ENCODE data around the gene TGM6.

The TGM6 gene

DNA sequence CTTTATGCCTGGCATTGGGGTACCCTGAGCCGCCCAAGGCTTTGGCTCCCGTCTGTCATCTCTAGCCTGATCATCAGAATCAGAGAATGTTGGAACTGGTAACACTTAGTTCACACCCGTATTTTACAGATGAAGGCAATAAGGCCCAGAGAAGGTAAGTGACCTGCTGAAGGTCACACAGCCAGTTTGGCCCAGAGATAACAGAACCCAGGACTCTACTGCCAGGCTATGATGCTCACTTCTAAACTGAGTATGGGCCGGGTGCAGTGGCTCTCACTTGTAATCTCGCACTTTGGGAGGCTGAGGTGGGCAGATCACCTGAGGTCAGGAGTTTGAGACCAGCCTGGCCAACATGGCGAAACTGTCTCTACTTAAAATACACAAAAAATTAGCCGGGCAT, 1.8 kb upstream of the TGM6 start:
- H3K27ac Mint-ChIP-seq, result no peak overlapping the region
- H3K27me3 Mint-ChIP-seq (ENCODE audit: low read depth), result peaks cover 11% of the 10 kb centered on the region
- TF ChIP-seq, protein P1, sequence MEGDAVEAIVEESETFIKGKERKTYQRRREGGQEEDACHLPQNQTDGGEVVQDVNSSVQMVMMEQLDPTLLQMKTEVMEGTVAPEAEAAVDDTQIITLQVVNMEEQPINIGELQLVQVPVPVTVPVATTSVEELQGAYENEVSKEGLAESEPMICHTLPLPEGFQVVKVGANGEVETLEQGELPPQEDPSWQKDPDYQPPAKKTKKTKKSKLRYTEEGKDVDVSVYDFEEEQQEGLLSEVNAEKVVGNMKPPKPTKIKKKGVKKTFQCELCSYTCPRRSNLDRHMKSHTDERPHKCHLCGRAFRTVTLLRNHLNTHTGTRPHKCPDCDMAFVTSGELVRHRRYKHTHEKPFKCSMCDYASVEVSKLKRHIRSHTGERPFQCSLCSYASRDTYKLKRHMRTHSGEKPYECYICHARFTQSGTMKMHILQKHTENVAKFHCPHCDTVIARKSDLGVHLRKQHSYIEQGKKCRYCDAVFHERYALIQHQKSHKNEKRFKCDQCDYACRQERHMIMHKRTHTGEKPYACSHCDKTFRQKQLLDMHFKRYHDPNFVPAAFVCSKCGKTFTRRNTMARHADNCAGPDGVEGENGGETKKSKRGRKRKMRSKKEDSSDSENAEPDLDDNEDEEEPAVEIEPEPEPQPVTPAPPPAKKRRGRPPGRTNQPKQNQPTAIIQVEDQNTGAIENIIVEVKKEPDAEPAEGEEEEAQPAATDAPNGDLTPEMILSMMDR (IDR thresholded peaks at IDR 0.05; ENCODE audit: unreplicated experiment in 3 of 3), result no peak
- H3K4me3 Mint-ChIP-seq, result no peak overlapping the region
- H3K4me1 Mint-ChIP-seq, result no peaks in the 10 kb centered on the region
- H3K9me3 Mint-ChIP-seq, result no peaks in the 10 kb centered on the region
- no peaks in the 10 kb centered on the region for H3K36me3 Mint-ChIP-seq (ENCODE audit: low read depth)

DNA sequence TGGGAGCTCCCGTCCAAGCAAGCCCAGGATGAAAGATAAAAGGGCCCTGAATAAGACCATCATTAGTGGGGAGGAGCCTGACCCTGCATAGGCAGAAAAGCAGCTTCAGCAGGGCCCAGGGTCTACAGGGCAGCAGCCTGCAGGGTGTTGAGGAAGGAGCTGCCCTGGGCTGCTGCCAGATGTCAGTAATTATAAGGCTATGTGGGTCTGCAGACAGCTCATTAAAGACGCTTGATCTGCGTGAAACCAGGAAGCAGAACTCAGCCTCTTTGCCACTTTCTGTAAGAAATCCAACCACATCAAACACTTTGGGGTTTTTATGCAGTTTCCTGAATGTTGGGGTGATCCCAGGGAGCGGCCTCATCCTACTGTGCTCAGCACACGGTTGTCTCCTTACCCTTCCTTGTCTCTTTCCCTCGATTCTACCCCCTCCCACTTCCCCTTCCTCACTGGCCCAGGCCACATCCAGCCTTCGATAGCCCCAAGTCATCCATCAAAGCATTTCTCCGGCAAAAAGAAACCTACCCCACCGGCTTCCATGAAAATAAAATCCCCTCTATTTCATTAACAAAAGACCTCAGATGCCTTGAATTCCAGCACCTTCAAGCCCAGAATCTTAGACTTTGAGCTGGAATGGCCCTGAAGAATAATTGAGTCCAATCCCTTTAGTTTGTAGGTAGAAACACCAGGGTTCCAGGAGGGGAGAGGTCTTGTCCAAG, 1.0 kb upstream of the TGM6 start:
- H3K4me1 Mint-ChIP-seq, result no peaks in the 10 kb centered on the region
- H3K9me3 Mint-ChIP-seq, result no peaks in the 10 kb centered on the region
- no peaks in the 10 kb centered on the region for H3K36me3 Mint-ChIP-seq (ENCODE audit: low read depth)
- no peak overlapping the region for H3K4me3 Mint-ChIP-seq
- TF ChIP-seq, protein P1 (IDR thresholded peaks at IDR 0.05; ENCODE audit: unreplicated experiment in 3 of 3), result no peak
- H3K27ac Mint-ChIP-seq, result no peak overlapping the region
- peaks cover 15% of the 10 kb centered on the region for H3K27me3 Mint-ChIP-seq (ENCODE audit: low read depth)

DNA sequence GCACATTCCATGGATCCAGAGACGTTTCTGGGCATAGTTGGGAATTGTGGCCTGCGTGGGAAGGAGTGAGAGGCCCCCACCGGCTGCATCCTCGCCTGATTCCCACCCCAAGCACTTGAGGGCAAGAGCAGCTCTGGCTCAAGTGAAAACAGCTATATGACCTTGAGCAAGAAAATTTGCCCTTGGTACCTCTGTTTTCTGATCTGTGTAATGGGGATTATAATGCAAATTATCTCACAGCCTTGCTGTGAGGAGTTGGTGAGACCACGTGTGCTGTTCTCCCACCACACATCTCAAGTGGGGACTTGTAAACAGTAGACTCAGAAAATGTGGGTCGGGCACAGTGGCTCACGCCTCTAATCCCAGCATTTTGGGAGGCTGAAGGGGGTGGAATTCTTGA, 602 bp downstream of the TGM6 start:
- H3K4me1 Mint-ChIP-seq, result no peaks in the 10 kb centered on the region
- H3K4me3 Mint-ChIP-seq, result no peak overlapping the region
- no peaks in the 10 kb centered on the region for H3K9me3 Mint-ChIP-seq
- H3K36me3 Mint-ChIP-seq (ENCODE audit: low read depth), result no peaks in the 10 kb centered on the region
- TF ChIP-seq, protein P1 (IDR thresholded peaks at IDR 0.05; ENCODE audit: unreplicated experiment in 3 of 3), result no peak
- peaks cover 20% of the 10 kb centered on the region for H3K27me3 Mint-ChIP-seq (ENCODE audit: low read depth)
- no peak overlapping the region for H3K27ac Mint-ChIP-seq

DNA sequence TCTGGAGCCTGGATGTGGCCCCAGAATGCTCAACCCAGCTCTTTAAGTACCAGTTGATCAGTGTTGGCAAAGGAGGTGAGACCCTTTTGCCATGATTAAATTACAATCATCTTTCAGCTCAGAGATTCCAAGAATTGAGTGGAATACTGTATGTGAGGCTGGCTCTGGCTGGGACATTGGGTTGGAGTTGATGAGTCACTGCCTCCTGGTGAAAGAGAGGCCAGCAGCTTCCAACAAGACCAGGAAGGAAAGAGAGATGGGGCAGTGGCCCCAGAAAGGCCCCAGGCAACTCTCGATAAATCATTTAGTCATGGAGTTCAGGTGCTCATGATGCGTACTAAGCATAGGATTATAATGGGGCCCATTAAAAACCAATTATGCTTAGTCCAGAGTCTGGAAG, 2.1 kb downstream of the TGM6 start:
- Mint-ChIP-seq H3K36me3 (ENCODE audit: low read depth) (no peaks in the 10 kb centered on the region), H3K4me3 (no peak overlapping the region), H3K9me3 (peaks cover under 1% of the 10 kb centered on the region), H3K27ac (no peak overlapping the region), H3K27me3 (ENCODE audit: low read depth) (peaks cover 16% of the 10 kb centered on the region), H3K4me1 (no peaks in the 10 kb centered on the region)
- TF ChIP-seq, protein P1 (IDR thresholded peaks at IDR 0.05; ENCODE audit: unreplicated experiment in 3 of 3), result no peak

DNA sequence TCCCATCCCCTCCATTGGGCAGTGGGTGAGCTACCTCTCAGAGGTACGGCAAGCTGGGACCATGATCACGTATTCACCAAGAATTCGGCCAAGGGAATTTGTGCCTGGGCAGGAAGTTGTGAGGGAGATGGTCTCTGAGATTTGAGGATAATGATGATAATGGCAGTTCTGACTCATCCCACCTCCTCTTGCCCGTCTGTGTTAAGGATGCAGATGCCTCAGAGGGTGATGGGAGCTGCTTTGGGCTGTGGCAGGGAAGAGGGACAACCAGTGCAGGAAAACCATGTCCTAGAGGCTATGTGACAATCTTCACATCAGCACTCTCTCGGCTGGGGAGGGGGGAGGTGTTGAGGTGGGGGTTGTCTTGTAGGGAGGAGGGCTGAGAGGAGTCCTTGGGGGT, 4.3 kb downstream of the TGM6 start:
- H3K4me3 Mint-ChIP-seq, result no peak overlapping the region
- peaks cover 2% of the 10 kb centered on the region for H3K9me3 Mint-ChIP-seq
- H3K27me3 Mint-ChIP-seq (ENCODE audit: low read depth), result peaks cover 16% of the 10 kb centered on the region

More for the DNA sequence above, 4.3 kb downstream of the TGM6 start:
- TF ChIP-seq, protein P1 (IDR thresholded peaks at IDR 0.05; ENCODE audit: unreplicated experiment in 3 of 3), result no peak
- no peaks in the 10 kb centered on the region for H3K4me1 Mint-ChIP-seq
- no peak overlapping the region for H3K27ac Mint-ChIP-seq
- H3K36me3 Mint-ChIP-seq (ENCODE audit: low read depth), result no peaks in the 10 kb centered on the region
